ENCODE data around the gene SLC25A43.
"Not testable (repeated sequence)": the region's sequence is repeated elsewhere in the genome, so short reads cannot be mapped to it uniquely, and the experiment has no call there.

The SLC25A43 gene

DNA sequence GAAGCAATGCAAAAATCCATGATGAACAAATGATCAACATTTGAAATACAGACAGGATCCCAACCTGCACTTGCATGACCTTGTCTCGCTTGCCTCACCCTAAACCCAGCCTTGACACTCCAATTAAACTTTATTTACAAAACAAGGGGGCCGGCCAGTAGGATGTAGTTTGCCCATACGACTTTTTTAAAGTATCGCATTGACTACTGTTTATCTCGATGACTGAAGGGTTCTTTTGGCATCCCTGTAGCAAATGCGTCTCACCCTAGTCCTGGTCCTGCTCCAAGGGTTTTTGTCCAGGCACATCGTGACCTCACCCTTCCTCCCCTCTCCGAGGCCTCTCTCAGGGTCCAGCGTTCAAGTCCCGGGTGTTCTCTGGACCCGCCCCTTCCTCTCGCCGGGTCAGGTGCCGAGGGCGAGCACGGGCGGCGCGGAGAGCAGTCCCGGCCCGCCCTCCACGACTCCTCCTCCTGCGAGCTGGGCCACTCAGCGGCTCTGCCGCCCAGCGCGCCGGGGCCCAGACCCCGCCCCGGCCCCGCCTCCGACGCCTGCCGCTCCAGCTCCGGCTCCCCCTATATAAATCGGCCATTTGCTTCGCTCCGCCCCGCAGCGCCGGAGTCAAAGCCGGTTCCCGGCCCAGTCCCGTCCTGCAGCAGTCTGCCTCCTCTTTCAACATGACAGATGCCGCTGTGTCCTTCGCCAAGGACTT lies 68.9 kb downstream of the SLC25A43 start, which contains the start of gene SLC25A5:
TSS of gene SLC25A5 (plus strand) at position 603 of the 709 bp plus-strand sequence. CDS start at position 675, 72 bp downstream.
- in situ Hi-C loops (cut with MboI; ENCODE audit: low sequenced_read_pairs) = no loop called here

DNA sequence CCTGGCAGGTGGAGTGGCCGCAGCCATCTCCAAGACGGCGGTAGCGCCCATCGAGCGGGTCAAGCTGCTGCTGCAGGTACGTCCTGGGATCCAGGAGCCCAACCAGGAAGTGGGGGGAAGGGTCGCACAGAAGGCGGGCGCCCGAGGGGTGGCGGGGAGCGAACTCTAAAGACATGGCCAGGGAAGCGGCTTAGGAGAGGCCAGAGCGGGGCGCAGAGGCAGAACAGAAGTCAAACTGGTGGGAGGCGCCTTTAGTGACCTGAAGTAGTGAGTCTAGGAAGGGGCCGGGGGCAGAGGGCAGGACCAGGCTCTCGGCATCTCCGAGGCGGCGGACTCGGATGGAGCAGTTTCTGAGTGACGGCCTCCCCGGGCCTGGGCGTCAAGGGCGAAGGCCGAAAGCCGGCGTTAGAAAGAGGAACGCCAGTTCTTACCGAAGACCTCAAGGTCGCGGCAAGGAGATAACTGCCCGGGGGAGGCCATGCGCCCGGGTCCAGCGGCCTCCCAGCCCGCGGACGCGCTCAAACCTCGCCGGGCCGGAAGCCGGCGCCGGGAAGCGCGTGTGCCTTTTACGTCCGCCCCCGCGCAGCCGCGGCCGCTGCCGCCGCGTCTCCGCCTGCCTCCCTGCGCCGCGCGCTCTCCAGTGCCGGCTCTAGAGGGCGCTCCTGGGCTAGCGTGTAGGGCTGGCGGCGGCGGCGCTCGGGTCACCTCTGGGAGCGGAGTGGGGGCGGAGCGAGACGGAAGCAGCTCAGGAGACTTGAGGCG lies 69.6 kb downstream of the SLC25A43 start:
- in situ Hi-C loops (cut with MboI; ENCODE audit: low sequenced_read_pairs) = no loop called here

- in situ Hi-C loops (cut with MboI; ENCODE audit: low sequenced_read_pairs) = no loop called here
These were observed 70.1 kb downstream of the SLC25A43 start for GRCh38 chrX:119469313-119469635.

GRCh38 chrX:119474615-119475388 lies 75.7 kb downstream of the SLC25A43 start:
- in situ Hi-C loops (cut with MboI; ENCODE audit: low sequenced_read_pairs) = no loop called here

- in situ Hi-C loops (cut with MboI; ENCODE audit: low sequenced_read_pairs) = no loop called here
These were observed 76.4 kb downstream of the SLC25A43 start for GRCh38 chrX:119475389-119476101.

GRCh38 chrX:119477812-119478232 lies 78.7 kb downstream of the SLC25A43 start:
- in situ Hi-C loops (cut with MboI; ENCODE audit: low sequenced_read_pairs) = no loop called here

GRCh38 chrX:119478504-119478903 lies 79.4 kb downstream of the SLC25A43 start:
- in situ Hi-C loops (cut with MboI; ENCODE audit: low sequenced_read_pairs) = no loop called here

- in situ Hi-C loops (cut with MboI; ENCODE audit: low sequenced_read_pairs) = no loop called here
These were observed 80.7 kb downstream of the SLC25A43 start for GRCh38 chrX:119479845-119480244.

GRCh38 chrX:119481323-119481801 lies 82.2 kb downstream of the SLC25A43 start:
- in situ Hi-C loops (cut with MboI; ENCODE audit: low sequenced_read_pairs) = no loop called here

- in situ Hi-C loops (cut with MboI; ENCODE audit: low sequenced_read_pairs) = no loop called here
These were observed 82.9 kb downstream of the SLC25A43 start for GRCh38 chrX:119482041-119482440.

DNA sequence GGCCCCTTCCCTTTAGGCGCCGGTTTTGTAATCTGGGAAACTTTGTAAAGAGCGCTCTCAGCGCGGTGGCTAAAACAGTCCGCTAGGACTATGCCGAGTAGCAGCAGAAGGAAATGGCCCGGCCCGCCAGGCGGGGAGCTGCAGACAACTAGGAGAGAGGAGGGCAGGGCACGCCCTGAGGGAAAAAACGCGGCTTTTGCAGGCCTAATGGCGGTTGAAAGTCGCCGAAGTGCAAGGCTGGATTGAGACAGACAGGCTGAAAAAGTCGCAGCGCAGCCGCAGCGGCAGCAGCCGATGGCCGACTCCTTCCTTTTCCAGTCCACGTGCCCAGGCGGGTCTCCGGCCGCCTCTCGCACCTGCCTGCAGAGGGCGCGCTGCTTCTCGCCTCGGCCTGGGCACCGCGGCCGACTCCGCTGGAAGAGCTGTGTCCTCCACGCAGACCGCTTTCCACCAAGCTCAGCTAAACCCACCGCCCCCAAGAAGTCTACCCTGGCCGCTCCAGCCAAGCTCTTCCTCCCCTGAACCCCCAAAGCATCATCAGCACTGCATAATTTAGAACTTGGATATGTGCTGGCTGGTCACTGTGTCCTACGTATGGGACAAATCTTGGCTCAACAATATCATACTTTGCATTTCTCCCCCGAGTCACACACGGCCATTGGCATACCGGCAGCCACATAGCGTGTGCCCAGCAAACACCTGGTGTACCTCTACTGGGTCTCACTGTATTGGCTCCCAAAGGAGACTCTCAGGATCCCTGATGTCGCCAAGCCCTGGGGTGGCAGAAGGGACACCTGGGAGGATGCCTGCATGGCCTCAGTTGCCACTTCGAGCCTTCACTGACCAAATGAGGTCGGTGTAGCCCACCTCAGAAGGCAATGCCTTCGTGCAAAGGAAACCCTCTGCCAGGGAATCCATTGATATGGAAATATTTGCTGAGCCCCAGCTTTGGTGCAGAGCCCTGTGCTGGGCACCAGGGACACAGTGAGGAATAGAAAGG lies 83.6 kb downstream of the SLC25A43 start:
- in situ Hi-C loops (cut with MboI; ENCODE audit: low sequenced_read_pairs) = no loop called here

DNA sequence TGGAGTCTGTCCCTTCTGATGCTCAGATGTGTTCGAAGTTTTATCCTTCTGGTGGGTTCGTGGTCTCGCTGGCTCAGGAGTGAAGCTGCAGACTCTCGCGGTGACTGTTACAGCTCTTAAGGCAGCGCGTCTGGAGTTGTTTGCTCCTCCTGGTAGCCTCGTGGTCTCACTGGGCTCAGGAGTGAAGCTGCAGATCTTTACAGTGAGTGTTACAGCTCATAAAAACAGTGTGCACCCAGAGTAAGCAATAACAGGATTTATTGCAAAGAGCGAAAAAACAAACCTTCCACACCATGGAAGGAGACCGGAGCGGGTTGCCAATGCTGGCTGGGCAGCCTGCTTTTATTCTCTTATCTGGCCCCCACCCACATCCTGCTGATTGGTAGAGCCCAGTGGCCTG lies 87.6 kb downstream of the SLC25A43 start:
- in situ Hi-C loops (cut with MboI; ENCODE audit: low sequenced_read_pairs) = no loop called here

GRCh38 chrX:119487766-119488165 lies 88.6 kb downstream of the SLC25A43 start:
- in situ Hi-C loops (cut with MboI; ENCODE audit: low sequenced_read_pairs) = not testable (repeated sequence)

GRCh38 chrX:119488749-119489148 lies 89.6 kb downstream of the SLC25A43 start:
- in situ Hi-C loops (cut with MboI; ENCODE audit: low sequenced_read_pairs) = no loop called here

- in situ Hi-C loops (cut with MboI; ENCODE audit: low sequenced_read_pairs) = no loop called here
These were observed 90.3 kb downstream of the SLC25A43 start for GRCh38 chrX:119489212-119490074.

- in situ Hi-C loops (cut with MboI; ENCODE audit: low sequenced_read_pairs) = no loop called here
These were observed 93.3 kb downstream of the SLC25A43 start for GRCh38 chrX:119492463-119492862.

DNA sequence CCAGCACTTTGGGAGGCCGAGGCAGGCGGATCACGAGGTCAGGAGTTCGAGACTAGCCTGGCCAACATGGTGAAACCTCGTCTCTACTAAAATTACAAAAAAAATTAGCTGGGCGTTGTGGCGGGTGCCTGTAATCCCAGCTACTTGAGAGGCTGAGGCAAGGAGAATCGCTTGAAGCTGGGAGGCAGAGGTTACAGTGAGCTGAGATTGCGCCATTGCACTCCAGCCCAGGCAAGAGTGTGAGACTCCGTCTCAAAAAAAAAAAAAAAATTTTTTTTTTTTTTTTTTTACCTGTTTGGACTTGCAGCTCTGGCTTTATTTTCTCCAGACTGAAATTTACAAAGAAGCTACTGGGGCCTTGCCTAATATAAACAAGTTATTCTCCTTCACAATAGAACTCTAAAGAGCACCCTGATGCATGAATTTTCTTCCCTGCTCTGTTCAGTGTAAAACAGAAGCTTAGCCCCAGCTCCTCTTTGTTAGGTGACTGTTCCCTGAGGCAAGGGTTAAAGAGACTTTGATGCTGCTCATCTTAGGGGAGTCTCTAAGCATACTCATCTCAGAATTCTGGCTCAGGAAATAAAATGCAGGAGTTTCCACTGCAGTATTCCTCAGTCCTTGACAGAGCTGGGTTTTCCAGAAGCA lies 94.8 kb downstream of the SLC25A43 start:
- in situ Hi-C loops (cut with MboI; ENCODE audit: low sequenced_read_pairs) = not testable (repeated sequence)
